ENCODE results near the gene FRAS1. TPM values are rescaled to one million over a fixed set of nuclear protein-coding genes. Genes with fewer than 3 reads are reported as not detected.
"Not testable (repeated sequence)": the region's sequence is repeated elsewhere in the genome, so short reads cannot be mapped to it uniquely, and the experiment has no call there.

The FRAS1 gene
- total RNA-seq, 4 donors from 2014 or later, result 3.1 to 11.4 (median 6.7) TPM

- Histone ChIP-seq H3K4me1 (peaks cover 0 to 17% (median 0%) of the 10 kb centered on the region in 3 donors), H3K27me3 (no peaks in the 10 kb centered on the region), H3K4me3 (no peak overlapping the region), H3K27ac (no peak overlapping the region), H3K36me3 (no peaks in the 10 kb centered on the region), H3K9me3 (no peaks in the 10 kb centered on the region)
- 79 to 85% methylated on average over 3 of the region's 3 CpGs for WGBS, 2 donors
- TF ChIP-seq, protein P1, sequence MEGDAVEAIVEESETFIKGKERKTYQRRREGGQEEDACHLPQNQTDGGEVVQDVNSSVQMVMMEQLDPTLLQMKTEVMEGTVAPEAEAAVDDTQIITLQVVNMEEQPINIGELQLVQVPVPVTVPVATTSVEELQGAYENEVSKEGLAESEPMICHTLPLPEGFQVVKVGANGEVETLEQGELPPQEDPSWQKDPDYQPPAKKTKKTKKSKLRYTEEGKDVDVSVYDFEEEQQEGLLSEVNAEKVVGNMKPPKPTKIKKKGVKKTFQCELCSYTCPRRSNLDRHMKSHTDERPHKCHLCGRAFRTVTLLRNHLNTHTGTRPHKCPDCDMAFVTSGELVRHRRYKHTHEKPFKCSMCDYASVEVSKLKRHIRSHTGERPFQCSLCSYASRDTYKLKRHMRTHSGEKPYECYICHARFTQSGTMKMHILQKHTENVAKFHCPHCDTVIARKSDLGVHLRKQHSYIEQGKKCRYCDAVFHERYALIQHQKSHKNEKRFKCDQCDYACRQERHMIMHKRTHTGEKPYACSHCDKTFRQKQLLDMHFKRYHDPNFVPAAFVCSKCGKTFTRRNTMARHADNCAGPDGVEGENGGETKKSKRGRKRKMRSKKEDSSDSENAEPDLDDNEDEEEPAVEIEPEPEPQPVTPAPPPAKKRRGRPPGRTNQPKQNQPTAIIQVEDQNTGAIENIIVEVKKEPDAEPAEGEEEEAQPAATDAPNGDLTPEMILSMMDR (IDR thresholded peaks at IDR 0.05), result no peak
- intact Hi-C loops (cut with DNase I), result no loop called here
- DNase-seq, result no peak
Observed at GRCh38 chr4:78099058-78099457, 41.9 kb downstream of the FRAS1 start.

- H3K36me3 ChIP-seq, result no peaks in the 10 kb centered on the region
- H3K4me1 ChIP-seq, result peaks cover 0 to 17% (median 0%) of the 10 kb centered on the region in 3 donors
- H3K27ac ChIP-seq, result no peak overlapping the region
- no peak overlapping the region for H3K4me3 ChIP-seq
- H3K27me3 ChIP-seq, result no peaks in the 10 kb centered on the region
- no peaks in the 10 kb centered on the region for H3K9me3 ChIP-seq
- TF ChIP-seq, protein P1 (IDR thresholded peaks at IDR 0.05), result no peak
- TF ChIP-seq POLR2A (IDR thresholded peaks at IDR 0.05), result no peak
- intact Hi-C loops (cut with DNase I), result no loop called here
- no peak for DNase-seq
Observed at GRCh38 chr4:78100060-78100459, 42.9 kb downstream of the FRAS1 start.

DNA sequence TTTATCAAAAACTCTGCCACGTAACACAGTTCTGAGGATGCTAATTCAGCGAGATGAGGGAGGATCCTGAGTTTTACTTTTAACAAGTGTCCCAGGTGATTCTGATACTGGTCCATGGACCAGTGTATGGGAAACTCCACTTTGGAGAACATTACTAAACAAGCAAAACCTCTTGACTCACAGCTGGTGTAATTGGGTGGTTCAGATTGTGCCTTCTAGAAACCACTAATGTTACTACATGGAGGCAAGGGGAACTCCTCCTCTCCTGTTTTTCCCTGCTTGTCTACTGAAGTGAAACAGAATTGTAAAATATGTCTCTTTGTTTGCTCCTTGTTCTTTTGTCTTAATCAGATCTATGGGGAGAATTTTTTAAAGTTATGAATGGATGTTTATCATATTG is 62.6 kb downstream of the FRAS1 start:
- H3K27me3 ChIP-seq, result no peaks in the 10 kb centered on the region
- no peak for TF ChIP-seq POLR2A (IDR thresholded peaks at IDR 0.05)
- TF ChIP-seq, protein P1 (IDR thresholded peaks at IDR 0.05), result no peak
- intact Hi-C loops (cut with DNase I), result no loop called here
- H3K4me3 ChIP-seq, result no peak overlapping the region
- no peak for DNase-seq
- 90 to 91% methylated on average over 2 of the region's 2 CpGs for WGBS, 2 donors
- no peak overlapping the region for H3K27ac ChIP-seq
- no peaks in the 10 kb centered on the region for H3K36me3 ChIP-seq
- H3K4me1 ChIP-seq, result no peaks in the 10 kb centered on the region
- no peaks in the 10 kb centered on the region for H3K9me3 ChIP-seq

DNA sequence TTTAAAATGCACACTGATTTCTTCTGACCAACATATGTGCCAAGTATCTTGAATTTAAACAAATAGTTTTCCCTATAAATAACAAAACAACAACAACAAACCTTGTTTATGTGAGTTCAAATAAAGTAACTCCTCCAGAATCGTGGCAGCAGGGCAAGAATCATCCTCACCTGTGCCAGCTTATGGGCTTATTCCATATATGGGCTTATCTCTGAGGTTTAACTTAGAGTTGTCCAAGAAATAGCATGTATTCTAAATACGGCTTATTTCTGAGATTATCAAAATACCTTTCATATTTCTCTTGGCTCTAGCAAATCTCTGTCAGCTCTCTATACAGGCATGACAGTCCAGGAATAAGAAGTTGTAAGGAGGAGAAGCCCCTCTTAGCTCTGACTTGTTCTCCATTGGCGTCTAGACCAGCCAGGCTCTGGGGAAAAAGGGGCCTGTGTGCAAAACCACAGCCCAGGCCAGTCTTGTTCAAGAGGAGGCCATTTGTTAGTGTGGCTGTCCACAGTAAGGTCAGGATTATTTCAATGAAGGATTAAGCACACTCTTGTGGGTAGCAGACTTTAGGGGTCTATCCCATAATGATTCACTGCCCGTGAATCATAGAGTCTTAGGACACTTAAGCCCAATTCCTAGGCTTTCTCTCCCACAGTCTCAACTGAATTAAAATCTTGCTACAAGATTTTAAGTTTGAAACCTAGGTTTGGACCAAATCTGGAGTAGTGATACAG is 63.2 kb downstream of the FRAS1 start:
- no peak for DNase-seq
- Histone ChIP-seq H3K27me3 (no peaks in the 10 kb centered on the region), H3K36me3 (no peaks in the 10 kb centered on the region), H3K9me3 (no peaks in the 10 kb centered on the region), H3K27ac (no peak overlapping the region), H3K4me3 (no peak overlapping the region), H3K4me1 (no peaks in the 10 kb centered on the region)
- 72 to 73% methylated on average over 2 to 4 of the region's 4 CpGs for WGBS, 2 donors
- intact Hi-C loops (cut with DNase I), result no loop called here
- TF ChIP-seq, protein P1 (IDR thresholded peaks at IDR 0.05), result no peak
- TF ChIP-seq POLR2A (IDR thresholded peaks at IDR 0.05), result no peak

- TF ChIP-seq POLR2A (IDR thresholded peaks at IDR 0.05), result no peak
- TF ChIP-seq, protein P1 (IDR thresholded peaks at IDR 0.05), result no peak
- no peaks in the 10 kb centered on the region for H3K36me3 ChIP-seq
- H3K4me1 ChIP-seq, result no peaks in the 10 kb centered on the region
- no peak overlapping the region for H3K4me3 ChIP-seq
- intact Hi-C loops (cut with DNase I), result no loop called here
- 44 to 61% methylated on average over 4 of the region's 4 CpGs for WGBS, 2 donors
- H3K27me3 ChIP-seq, result no peaks in the 10 kb centered on the region
- H3K9me3 ChIP-seq, result no peaks in the 10 kb centered on the region
- no peak overlapping the region for H3K27ac ChIP-seq
- DNase-seq, result no peak
Observed at GRCh38 chr4:78121338-78121904, 64.3 kb downstream of the FRAS1 start.

DNA sequence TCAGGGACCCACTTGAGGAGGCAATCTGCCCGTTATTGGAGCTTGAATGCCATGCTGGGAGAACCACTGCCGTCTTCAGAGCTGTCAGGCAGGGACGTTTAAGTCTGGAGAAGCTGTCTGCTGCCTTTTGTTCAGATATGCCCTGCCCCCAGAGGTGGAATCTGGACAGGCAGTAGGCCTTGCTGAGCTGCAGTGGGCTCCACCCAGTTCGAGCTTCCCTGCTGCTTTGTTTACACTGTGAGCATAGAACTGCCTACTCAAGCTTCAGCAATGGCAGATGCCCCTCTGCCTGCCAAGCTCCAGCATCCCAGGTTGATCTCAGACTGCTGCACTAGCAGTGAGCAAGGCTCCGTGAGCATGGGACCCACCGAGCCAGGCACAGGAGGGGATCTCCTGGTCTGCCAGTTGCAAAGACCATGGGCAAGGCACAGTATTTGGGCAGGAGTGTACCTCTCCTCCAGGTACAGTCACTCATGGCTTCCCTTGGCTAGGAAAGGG is 68.8 kb downstream of the FRAS1 start:
- H3K27me3 ChIP-seq; intact Hi-C loops (cut with DNase I); DNase-seq; H3K4me3 ChIP-seq; H3K4me1 ChIP-seq; H3K9me3 ChIP-seq; H3K27ac ChIP-seq; H3K36me3 ChIP-seq: not testable (repeated sequence)
- 39 to 55% methylated on average over 4 to 5 of the region's 6 CpGs for WGBS, 2 donors
